Activated effector memory CD4-positive, alpha-beta T cell treated with anti-CD3 and anti-CD28 coated beads, Interleukin-2, amount 50 U/mL, for 16 hours (primary cell): ENCODE results near the gene MRPL28.
A peak's percentile ranks its signal among the peaks of the same experiment; 100 is the strongest.
"Not testable (repeated sequence)": the region's sequence is repeated elsewhere in the genome, so short reads cannot be mapped to it uniquely, and the experiment has no call there.

Experiments used
- DNase-seq: peaks from one replicate; pipeline ENCODE4 v3.0.0-alpha.2; 2020

MRPL28 gene

GRCh38 chr16:370443-370842, at the start of gene MRPL28:
Gene MRPL28, minus strand, starts transcription at chr16:370538. Its CDS starts 320 bp downstream, at chr16:370218.
- peak; percentile 96 for DNase-seq

GRCh38 chr16:415170-415498, 44.8 kb upstream of the MRPL28 start:
- not testable (repeated sequence) for DNase-seq

- DNase-seq: no peak
Observed at GRCh38 chr16:414395-415169, 44.2 kb upstream of the MRPL28 start.

GRCh38 chr16:411576-412265, 41.4 kb upstream of the MRPL28 start:
- DNase-seq: no peak

GRCh38 chr16:410516-411178, 40.3 kb upstream of the MRPL28 start:
- DNase-seq: no peak

GRCh38 chr16:407253-407652, 36.9 kb upstream of the MRPL28 start:
- no peak for DNase-seq

- no peak for DNase-seq
Observed at GRCh38 chr16:405548-406506, 35.5 kb upstream of the MRPL28 start.

- DNase-seq: no peak
Observed at GRCh38 chr16:404971-405486, 34.7 kb upstream of the MRPL28 start.

- peak; percentile 99 for DNase-seq
Observed at GRCh38 chr16:401468-402348, 31.4 kb upstream of the MRPL28 start, which contains the start of gene DECR2. Gene DECR2, plus strand, starts transcription at chr16:401885. Its CDS starts 79 bp downstream, at chr16:401964.

- no peak for DNase-seq
Observed at GRCh38 chr16:400061-400591, 29.8 kb upstream of the MRPL28 start.

- no peak for DNase-seq
Observed at GRCh38 chr16:399340-400019, 29.1 kb upstream of the MRPL28 start.

GRCh38 chr16:398561-399339, 28.4 kb upstream of the MRPL28 start:
- no peak for DNase-seq

- no peak for DNase-seq
Observed at GRCh38 chr16:397736-398332, 27.5 kb upstream of the MRPL28 start.

- DNase-seq: peak; percentile 73
Observed at GRCh38 chr16:397135-397661, 26.9 kb upstream of the MRPL28 start, which contains the start of gene NME4. Gene NME4, plus strand, starts transcription at chr16:397199. Its CDS starts 24 bp downstream, at chr16:397223.

GRCh38 chr16:396605-397004, 26.3 kb upstream of the MRPL28 start:
- no peak for DNase-seq

- DNase-seq: no peak
Observed at GRCh38 chr16:396199-396598, 25.9 kb upstream of the MRPL28 start.

GRCh38 chr16:392450-393030, 22.2 kb upstream of the MRPL28 start:
- no peak for DNase-seq

- peak; percentile 88 for DNase-seq
Observed at GRCh38 chr16:391885-392335, 21.6 kb upstream of the MRPL28 start.
